ENCODE data around the gene RSRC1. TPM values are rescaled to one million over a fixed set of nuclear protein-coding genes. Genes with fewer than 3 reads are reported as not detected.

RSRC1 gene
- total and polyA plus RNA-seq, 2 of the 13 experiments (the other 11 are each of a cell fraction or from before 2014, with no cell fraction given), result 4.9 to 63.0 TPM

DNA sequence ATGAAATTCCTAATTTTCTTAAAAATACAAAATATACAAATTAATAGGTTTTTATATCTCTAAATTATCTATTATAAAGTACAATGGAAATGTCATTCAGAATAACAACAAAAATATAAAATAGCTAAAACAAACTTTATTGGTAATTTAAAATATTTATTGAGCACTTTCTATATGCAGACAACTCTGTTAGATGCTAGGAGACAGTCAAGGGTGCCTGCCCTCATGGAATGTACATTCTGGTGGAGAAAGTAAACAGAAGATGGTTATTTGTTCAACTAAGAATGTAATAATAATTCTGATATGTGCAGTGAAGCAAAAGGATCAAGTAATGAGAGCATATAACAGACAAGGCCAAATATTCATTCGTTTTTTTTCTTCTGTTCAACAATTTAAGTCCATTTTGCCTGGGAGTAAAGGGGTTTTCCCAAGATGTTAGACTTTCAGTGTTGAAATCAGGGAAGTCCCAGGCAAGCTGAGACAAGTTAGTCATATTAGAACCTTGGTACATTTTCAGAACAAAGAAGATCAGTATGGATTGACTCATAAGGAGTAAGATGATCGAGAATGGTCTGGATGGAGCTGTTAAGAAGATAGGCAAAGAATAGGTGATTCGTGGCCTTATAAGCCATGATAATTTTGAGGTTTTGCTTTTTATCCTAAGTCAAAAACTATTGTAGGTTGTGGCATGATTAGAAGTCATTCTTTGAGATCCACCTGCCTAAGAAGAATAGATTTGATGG lies 310.9 kb downstream of the RSRC1 start (continued):
- TF ChIP-seq, protein P1, sequence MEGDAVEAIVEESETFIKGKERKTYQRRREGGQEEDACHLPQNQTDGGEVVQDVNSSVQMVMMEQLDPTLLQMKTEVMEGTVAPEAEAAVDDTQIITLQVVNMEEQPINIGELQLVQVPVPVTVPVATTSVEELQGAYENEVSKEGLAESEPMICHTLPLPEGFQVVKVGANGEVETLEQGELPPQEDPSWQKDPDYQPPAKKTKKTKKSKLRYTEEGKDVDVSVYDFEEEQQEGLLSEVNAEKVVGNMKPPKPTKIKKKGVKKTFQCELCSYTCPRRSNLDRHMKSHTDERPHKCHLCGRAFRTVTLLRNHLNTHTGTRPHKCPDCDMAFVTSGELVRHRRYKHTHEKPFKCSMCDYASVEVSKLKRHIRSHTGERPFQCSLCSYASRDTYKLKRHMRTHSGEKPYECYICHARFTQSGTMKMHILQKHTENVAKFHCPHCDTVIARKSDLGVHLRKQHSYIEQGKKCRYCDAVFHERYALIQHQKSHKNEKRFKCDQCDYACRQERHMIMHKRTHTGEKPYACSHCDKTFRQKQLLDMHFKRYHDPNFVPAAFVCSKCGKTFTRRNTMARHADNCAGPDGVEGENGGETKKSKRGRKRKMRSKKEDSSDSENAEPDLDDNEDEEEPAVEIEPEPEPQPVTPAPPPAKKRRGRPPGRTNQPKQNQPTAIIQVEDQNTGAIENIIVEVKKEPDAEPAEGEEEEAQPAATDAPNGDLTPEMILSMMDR (CRISPR knock-in tag; IDR thresholded peaks at IDR 0.05), result no peak
- TF ChIP-seq SCMH1 (CRISPR knock-in tag; IDR thresholded peaks at IDR 0.05; ENCODE audit: borderline replicate concordance) (no peak), ESRRA (CRISPR knock-in tag; IDR thresholded peaks at IDR 0.05; ENCODE audit: low read depth) (no peak)

DNA sequence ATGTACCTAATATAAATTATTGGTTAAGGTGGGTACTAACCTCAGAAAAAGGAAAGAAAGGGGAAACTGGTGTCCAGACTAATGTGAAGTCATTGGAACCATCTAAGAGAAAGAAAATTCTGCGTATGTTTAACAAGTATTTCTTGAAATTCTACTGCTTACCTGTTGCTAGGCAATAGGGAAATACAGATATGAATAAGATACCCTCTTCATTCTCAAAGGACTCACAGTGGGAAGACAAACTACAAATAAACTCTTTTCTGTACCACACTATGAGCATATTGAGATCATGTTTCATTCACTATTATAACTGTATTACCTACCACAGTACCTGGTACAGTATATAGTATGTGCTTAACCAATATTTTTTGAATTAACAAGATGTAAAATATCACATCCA lies 320.6 kb downstream of the RSRC1 start:
- no peak for ATAC-seq
- no peak overlapping the region for H2AFZ ChIP-seq (ENCODE audit: low read length)
- BruUV-seq (replicated peaks), result no TSS peak
- no peak overlapping the region for H3K4me3 ChIP-seq (replicated peaks in 1 of 3; ENCODE audit: insufficient read depth in 1 of 3, low read depth in 2 of 3, low read length in 3 of 3)
- CTCF ChIA-PET (ENCODE audit: low intra/inter-chr PET ratio, low total read pairs), result no interaction called here
- FAIRE-seq, result no peak
- H3K79me2 ChIP-seq (ENCODE audit: insufficient read depth, low read length), result no peaks in the 10 kb centered on the region
- POLR2A ChIA-PET, result no interaction called here
- H3K9me3 ChIP-seq (ENCODE audit: low read length), result no peaks in the 10 kb centered on the region
- no peak overlapping the region for H3K4me2 ChIP-seq (ENCODE audit: low read depth, low read length)
- no peaks in the 10 kb centered on the region for H3K27me3 ChIP-seq (ENCODE audit: control insufficient read depth in 1 of 2, insufficient read depth in 2 of 2, low read length in 2 of 2)
- TF ChIP-seq JUND (CRISPR knock-in tag; IDR thresholded peaks at IDR 0.05) (no peak), ZSCAN9 (CRISPR knock-in tag; IDR thresholded peaks at IDR 0.05; ENCODE audit: borderline replicate concordance) (no peak), POLR2G (IDR thresholded peaks at IDR 0.05; ENCODE audit: low read depth, low read length) (no peak), KAT7 (CRISPR knock-in tag; IDR thresholded peaks at IDR 0.05; ENCODE audit: borderline replicate concordance) (no peak), TBP (CRISPR knock-in tag; IDR thresholded peaks at IDR 0.05) (no peak), TMF1 (CRISPR knock-in tag; IDR thresholded peaks at IDR 0.05; ENCODE audit: low read depth) (no peak)
- TF ChIP-seq, protein P2, sequence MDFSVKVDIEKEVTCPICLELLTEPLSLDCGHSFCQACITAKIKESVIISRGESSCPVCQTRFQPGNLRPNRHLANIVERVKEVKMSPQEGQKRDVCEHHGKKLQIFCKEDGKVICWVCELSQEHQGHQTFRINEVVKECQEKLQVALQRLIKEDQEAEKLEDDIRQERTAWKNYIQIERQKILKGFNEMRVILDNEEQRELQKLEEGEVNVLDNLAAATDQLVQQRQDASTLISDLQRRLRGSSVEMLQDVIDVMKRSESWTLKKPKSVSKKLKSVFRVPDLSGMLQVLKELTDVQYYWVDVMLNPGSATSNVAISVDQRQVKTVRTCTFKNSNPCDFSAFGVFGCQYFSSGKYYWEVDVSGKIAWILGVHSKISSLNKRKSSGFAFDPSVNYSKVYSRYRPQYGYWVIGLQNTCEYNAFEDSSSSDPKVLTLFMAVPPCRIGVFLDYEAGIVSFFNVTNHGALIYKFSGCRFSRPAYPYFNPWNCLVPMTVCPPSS (IDR thresholded peaks at IDR 0.05), result no peak
- TF ChIP-seq, protein P3, sequence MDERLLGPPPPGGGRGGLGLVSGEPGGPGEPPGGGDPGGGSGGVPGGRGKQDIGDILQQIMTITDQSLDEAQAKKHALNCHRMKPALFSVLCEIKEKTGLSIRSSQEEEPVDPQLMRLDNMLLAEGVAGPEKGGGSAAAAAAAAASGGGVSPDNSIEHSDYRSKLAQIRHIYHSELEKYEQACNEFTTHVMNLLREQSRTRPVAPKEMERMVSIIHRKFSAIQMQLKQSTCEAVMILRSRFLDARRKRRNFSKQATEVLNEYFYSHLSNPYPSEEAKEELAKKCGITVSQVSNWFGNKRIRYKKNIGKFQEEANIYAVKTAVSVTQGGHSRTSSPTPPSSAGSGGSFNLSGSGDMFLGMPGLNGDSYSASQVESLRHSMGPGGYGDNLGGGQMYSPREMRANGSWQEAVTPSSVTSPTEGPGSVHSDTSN (CRISPR knock-in tag; IDR thresholded peaks at IDR 0.05), result no peak
- no peaks in the 10 kb centered on the region for H4K20me1 ChIP-seq (ENCODE audit: insufficient read depth, low read length)
- H3K27ac ChIP-seq (ENCODE audit: extremely low read length, insufficient read depth, low read length), result no peak overlapping the region
- peaks cover 10% of the 10 kb centered on the region for H3K4me1 ChIP-seq (ENCODE audit: insufficient read depth, low read length)
- H3K9ac ChIP-seq (ENCODE audit: insufficient read depth, low read depth, low read length), result no peak overlapping the region
- 97% methylated on average over 1 of the region's 1 CpG for WGBS (ENCODE audit: low lambda C conversion rate)
- intact Hi-C loops (cut with micrococcal nuclease; ENCODE audit: unreplicated experiment), result loop anchor here (10.0 kb wide), 1 partner anchor 116 kb away; no protein-coding TSS in a partner anchor
- H3K36me3 ChIP-seq (replicated peaks in 1 of 2; ENCODE audit: control insufficient read depth in 1 of 2, insufficient read depth in 2 of 2, low read length in 2 of 2), result no peaks in the 10 kb centered on the region
- in situ Hi-C loops (cut with HindIII; ENCODE audit: extremely low pct_ligation_motif_present, low pct_unique_long_range_greater_than_20kb), result loop anchor here (10.0 kb wide), 3 partner anchors 336 to 816 kb away; no protein-coding TSS in a partner anchor
- DNase-seq (ENCODE audit: low spot score), result no peak

Data from HepG2 (cell line).